GM21526 (cell line): ENCODE data around the gene KNDC1.

ENCODE experiments used
- ATAC-seq: cut with Tn5 transposase; IDR thresholded peaks from one replicate; pipeline ENCODE4 v1.9.1; 2021; ENCODE audit warnings: moderate library complexity; ENCODE audit not compliant: unreplicated experiment, low FRiP score

The KNDC1 gene

GRCh38 chr10:133202778-133203651 lies 43.0 kb downstream of the KNDC1 start:
- ATAC-seq: no peak

GRCh38 chr10:133203652-133204195 lies 43.7 kb downstream of the KNDC1 start:
- ATAC-seq: no peak

GRCh38 chr10:133204226-133205015 lies 44.4 kb downstream of the KNDC1 start:
- no peak for ATAC-seq

- ATAC-seq: no peak
Measured at GRCh38 chr10:133205146-133205545, 45.1 kb downstream of the KNDC1 start.

- ATAC-seq: no peak
Measured at GRCh38 chr10:133206356-133207040, 46.5 kb downstream of the KNDC1 start.

GRCh38 chr10:133207041-133207600 lies 47.1 kb downstream of the KNDC1 start:
- no peak for ATAC-seq

- no peak for ATAC-seq
Measured at GRCh38 chr10:133207627-133208026, 47.6 kb downstream of the KNDC1 start.

GRCh38 chr10:133208466-133208865 lies 48.4 kb downstream of the KNDC1 start:
- no peak for ATAC-seq

GRCh38 chr10:133209117-133209516 lies 49.1 kb downstream of the KNDC1 start:
- ATAC-seq: no peak

GRCh38 chr10:133209641-133210040 lies 49.6 kb downstream of the KNDC1 start:
- no peak for ATAC-seq

GRCh38 chr10:133210398-133211140 lies 50.5 kb downstream of the KNDC1 start:
- ATAC-seq: no peak

GRCh38 chr10:133211141-133211830 lies 51.3 kb downstream of the KNDC1 start:
- ATAC-seq: no peak

GRCh38 chr10:133211959-133212852 lies 52.2 kb downstream of the KNDC1 start:
- ATAC-seq: no peak

GRCh38 chr10:133212853-133213494 lies 53.0 kb downstream of the KNDC1 start:
- no peak for ATAC-seq

- ATAC-seq: no peak
Measured at GRCh38 chr10:133213641-133214467, 53.8 kb downstream of the KNDC1 start.

GRCh38 chr10:133214468-133215410 lies 54.7 kb downstream of the KNDC1 start:
- no peak for ATAC-seq
